ENCODE measurements around the gene KCNQ1OT1.

GRCh38 chr11:2717561-2718325, 17.9 kb upstream of the KCNQ1OT1 start:
- TF ChIP-seq, protein P1, sequence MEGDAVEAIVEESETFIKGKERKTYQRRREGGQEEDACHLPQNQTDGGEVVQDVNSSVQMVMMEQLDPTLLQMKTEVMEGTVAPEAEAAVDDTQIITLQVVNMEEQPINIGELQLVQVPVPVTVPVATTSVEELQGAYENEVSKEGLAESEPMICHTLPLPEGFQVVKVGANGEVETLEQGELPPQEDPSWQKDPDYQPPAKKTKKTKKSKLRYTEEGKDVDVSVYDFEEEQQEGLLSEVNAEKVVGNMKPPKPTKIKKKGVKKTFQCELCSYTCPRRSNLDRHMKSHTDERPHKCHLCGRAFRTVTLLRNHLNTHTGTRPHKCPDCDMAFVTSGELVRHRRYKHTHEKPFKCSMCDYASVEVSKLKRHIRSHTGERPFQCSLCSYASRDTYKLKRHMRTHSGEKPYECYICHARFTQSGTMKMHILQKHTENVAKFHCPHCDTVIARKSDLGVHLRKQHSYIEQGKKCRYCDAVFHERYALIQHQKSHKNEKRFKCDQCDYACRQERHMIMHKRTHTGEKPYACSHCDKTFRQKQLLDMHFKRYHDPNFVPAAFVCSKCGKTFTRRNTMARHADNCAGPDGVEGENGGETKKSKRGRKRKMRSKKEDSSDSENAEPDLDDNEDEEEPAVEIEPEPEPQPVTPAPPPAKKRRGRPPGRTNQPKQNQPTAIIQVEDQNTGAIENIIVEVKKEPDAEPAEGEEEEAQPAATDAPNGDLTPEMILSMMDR (IDR thresholded peaks at IDR 0.05; ENCODE audit: low read depth, low read length), result no peak
- TF ChIP-seq POLR2A (IDR thresholded peaks at IDR 0.05; ENCODE audit: extremely low read depth, insufficient read length), result no peak
